ENCODE data around the gene MINDY2. TPM values are rescaled to one million over a fixed set of nuclear protein-coding genes. Genes with fewer than 3 reads are reported as not detected.
"Not testable (repeated sequence)": the region's sequence is repeated elsewhere in the genome, so short reads cannot be mapped to it uniquely, and the experiment has no call there.

The MINDY2 gene
- total RNA-seq, 1 experiment from 2014 or later, result 17.6 TPM

GRCh38 chr15:58830556-58830955, 59.5 kb downstream of the MINDY2 start (continued):
- no peak for TF ChIP-seq REST (IDR thresholded peaks at IDR 0.05; ENCODE audit: low read depth)
- no peak for TF ChIP-seq FOSL1 (IDR thresholded peaks at IDR 0.05; ENCODE audit: low read depth)
- TF ChIP-seq MAX (IDR thresholded peaks at IDR 0.05), result no peak
- no peak for TF ChIP-seq CEBPB (IDR thresholded peaks at IDR 0.05; ENCODE audit: low read depth)
- TF ChIP-seq CBX3 (IDR thresholded peaks at IDR 0.05; ENCODE audit: low read depth), result no peak
- TF ChIP-seq ZNF274 (IDR thresholded peaks at IDR 0.05; ENCODE audit: low read depth, low read length), result no peak
- no peak for TF ChIP-seq ATF3 (IDR thresholded peaks at IDR 0.05)

GRCh38 chr15:58833681-58834426, 62.8 kb downstream of the MINDY2 start:
- H3K9ac ChIP-seq (ENCODE audit: low read length); H3K9me3 ChIP-seq (ENCODE audit: control insufficient read depth in 1 of 2, insufficient read depth in 1 of 2, low read depth in 1 of 2, low read length in 2 of 2); H3K4me1 ChIP-seq (ENCODE audit: control insufficient read depth in 1 of 2, insufficient read depth in 2 of 2, low read length in 2 of 2); H3K9me2 ChIP-seq (ENCODE audit: insufficient read depth); H4K20me1 ChIP-seq (ENCODE audit: insufficient read depth); H3K36me3 ChIP-seq (ENCODE audit: control insufficient read depth in 1 of 2, insufficient read depth in 2 of 2, low read length in 2 of 2); DNase-seq (ENCODE audit: low read depth, low spot score); H2AFZ ChIP-seq (ENCODE audit: low read depth, low read length, poor library complexity, severe bottlenecking); H3K4me2 ChIP-seq (ENCODE audit: low read length); H3K79me2 ChIP-seq (ENCODE audit: insufficient read depth, low read length); intact Hi-C loops (cut with micrococcal nuclease); H3K27me3 ChIP-seq (ENCODE audit: insufficient read depth, low read length); CTCF ChIA-PET; BruUV-seq (replicated peaks); ATAC-seq; RAD21 ChIA-PET (ENCODE audit: low non-redundant PET in 1 of 2, low total read pairs in 2 of 2, uncharacterized antibody in 2 of 2, unreplicated experiment in 2 of 2); H3K27ac ChIP-seq (ENCODE audit: low read depth, low read length); H3K4me3 ChIP-seq (replicated peaks in 1 of 2; ENCODE audit: low read depth in 1 of 2, low read length in 2 of 2): not testable (repeated sequence)
- POLR2A ChIA-PET, result interaction anchor here (0.6 kb wide), 1 partner anchor 32 kb away, joined by 3 read pairs; no protein-coding TSS in a partner anchor
